ENCODE results near the gene RIOK1. TPM values are rescaled to one million over a fixed set of nuclear protein-coding genes. Genes with fewer than 3 reads are reported as not detected.

RIOK1 gene
- total RNA-seq, 4 donors from 2014 or later = 5.5 to 19.0 (median 10.1) TPM

- no peak for DNase-seq
- Histone ChIP-seq H3K27ac (no peak overlapping the region), H3K4me1 (no peaks in the 10 kb centered on the region), H3K36me3 (no peaks in the 10 kb centered on the region), H3K9me3 (no peaks in the 10 kb centered on the region), H3K27me3 (no peaks in the 10 kb centered on the region), H3K4me3 (no peak overlapping the region)
- TF ChIP-seq CTCF (IDR thresholded peaks at IDR 0.05) = no peak
- TF ChIP-seq POLR2A (IDR thresholded peaks at IDR 0.05) = no peak
Observed at GRCh38 chr6:7445101-7445500, 55.5 kb downstream of the RIOK1 start.

DNA sequence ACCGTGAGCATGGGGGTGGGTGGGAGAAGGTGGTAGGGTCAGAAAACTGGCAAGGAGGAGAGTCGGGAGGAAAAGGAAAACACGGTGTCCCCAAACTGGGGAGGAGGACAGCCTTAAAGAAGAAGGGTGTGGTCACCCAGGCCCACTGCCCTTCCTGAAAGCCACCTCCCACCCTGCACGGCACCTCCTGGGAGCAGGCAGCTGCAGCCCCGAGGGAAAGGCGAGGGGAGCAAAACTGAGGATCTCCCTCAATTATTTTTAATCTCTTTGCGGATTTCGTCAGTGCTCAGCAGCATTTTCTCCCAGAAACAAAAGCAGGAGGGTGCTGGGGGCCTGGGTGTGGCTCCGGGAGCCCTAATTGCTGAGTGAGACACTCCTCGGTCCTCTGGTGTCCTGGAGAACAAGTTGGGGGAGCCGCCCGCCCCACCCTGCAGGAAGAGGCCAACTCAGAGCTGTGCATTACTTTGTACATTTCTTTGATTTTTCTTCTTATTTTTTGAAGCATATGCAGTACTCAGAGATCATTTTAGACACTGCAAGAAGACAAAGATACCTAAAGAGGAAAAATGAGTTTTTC, 56.4 kb downstream of the RIOK1 start:
- no peak for DNase-seq

DNA sequence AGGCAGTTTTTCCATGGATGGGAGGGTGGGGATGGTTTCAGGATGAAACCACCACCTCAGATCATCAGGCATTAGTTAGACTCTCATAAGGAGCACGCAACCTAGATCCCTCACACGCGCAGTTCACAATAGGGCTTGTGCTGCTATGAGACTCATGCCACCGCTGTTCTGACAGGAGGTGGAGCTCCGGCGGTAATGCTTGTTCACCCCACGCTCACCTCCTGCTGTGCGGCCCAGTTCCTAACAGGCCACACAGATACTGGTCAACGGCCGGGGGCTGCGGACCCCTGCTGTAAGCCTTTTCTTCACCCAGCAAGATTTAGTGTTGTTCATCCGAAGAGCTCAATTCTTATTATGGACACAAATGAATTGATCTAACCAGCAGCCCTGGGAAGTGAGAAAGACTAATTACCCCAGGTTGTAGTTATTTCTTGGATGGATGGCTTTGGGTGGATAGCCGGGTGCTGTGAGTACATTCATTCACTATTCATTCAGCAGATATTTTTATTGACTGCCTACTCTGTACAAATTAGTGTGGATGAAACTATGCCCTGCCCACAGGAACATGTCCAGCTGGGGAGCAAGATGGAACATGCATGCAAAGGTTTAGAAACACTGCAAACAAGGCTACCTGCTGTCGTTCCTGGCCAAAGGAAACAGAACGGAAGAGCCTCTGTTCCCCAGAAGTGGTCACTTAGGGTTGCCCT, 57.2 kb downstream of the RIOK1 start:
- no peak overlapping the region for H3K27ac ChIP-seq
- H3K36me3 ChIP-seq = no peaks in the 10 kb centered on the region
- no peak for TF ChIP-seq POLR2A (IDR thresholded peaks at IDR 0.05)
- no peak for TF ChIP-seq CTCF (IDR thresholded peaks at IDR 0.05)
- no peaks in the 10 kb centered on the region for H3K4me1 ChIP-seq
- DNase-seq = no peak
- H3K27me3 ChIP-seq = no peaks in the 10 kb centered on the region
- H3K4me3 ChIP-seq = no peak overlapping the region
- H3K9me3 ChIP-seq = no peaks in the 10 kb centered on the region

More for the DNA sequence above, 56.4 kb downstream of the RIOK1 start:
- no peaks in the 10 kb centered on the region for H3K36me3 ChIP-seq
- H3K4me1 ChIP-seq = no peaks in the 10 kb centered on the region
- H3K4me3 ChIP-seq = no peak overlapping the region
- no peak for TF ChIP-seq POLR2A (IDR thresholded peaks at IDR 0.05)
- no peak for TF ChIP-seq CTCF (IDR thresholded peaks at IDR 0.05)
- no peaks in the 10 kb centered on the region for H3K9me3 ChIP-seq
- no peaks in the 10 kb centered on the region for H3K27me3 ChIP-seq
- H3K27ac ChIP-seq = no peak overlapping the region

DNA sequence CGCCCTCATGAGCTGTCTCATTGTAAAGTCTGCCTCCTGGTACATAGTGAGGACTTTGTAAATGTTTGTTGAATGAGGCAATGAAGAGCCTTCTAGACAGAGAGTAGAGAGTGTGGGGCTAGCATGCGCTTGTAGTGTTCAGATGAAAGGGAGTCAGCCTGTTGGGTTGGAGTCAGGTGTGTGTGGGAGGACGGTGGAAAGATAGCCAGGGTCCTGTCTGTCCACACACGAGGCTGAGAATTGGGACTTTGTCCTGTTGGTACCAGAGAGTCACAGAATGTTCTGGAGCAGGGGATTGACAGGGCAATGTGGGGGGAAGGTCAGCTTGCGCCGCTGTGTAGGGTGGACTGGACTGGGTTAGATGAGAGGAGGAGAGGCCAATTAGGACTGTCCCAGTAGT, 58.6 kb downstream of the RIOK1 start:
- no peaks in the 10 kb centered on the region for H3K9me3 ChIP-seq
- DNase-seq = no peak
- no peaks in the 10 kb centered on the region for H3K36me3 ChIP-seq
- no peak overlapping the region for H3K27ac ChIP-seq
- no peaks in the 10 kb centered on the region for H3K27me3 ChIP-seq
- H3K4me3 ChIP-seq = no peak overlapping the region
- H3K4me1 ChIP-seq = no peaks in the 10 kb centered on the region
- TF ChIP-seq CTCF (IDR thresholded peaks at IDR 0.05) (no peak), POLR2A (IDR thresholded peaks at IDR 0.05) (no peak)

- Histone ChIP-seq H3K36me3 (no peaks in the 10 kb centered on the region), H3K27ac (no peak overlapping the region), H3K27me3 (no peaks in the 10 kb centered on the region), H3K4me3 (no peak overlapping the region), H3K4me1 (no peaks in the 10 kb centered on the region), H3K9me3 (no peaks in the 10 kb centered on the region)
- DNase-seq = no peak
- TF ChIP-seq POLR2A (IDR thresholded peaks at IDR 0.05) (no peak), CTCF (IDR thresholded peaks at IDR 0.05) (no peak)
Observed at GRCh38 chr6:7449018-7449417, 59.4 kb downstream of the RIOK1 start.
